ENCODE measurements around the gene SULT6B1. TPM values are rescaled to one million over a fixed set of nuclear protein-coding genes. Genes with fewer than 3 reads are reported as not detected.
A peak's percentile ranks its signal among the peaks of the same experiment; 100 is the strongest.

SULT6B1 gene
- total RNA-seq, 1 experiment from 2014 or later: not detected

DNA sequence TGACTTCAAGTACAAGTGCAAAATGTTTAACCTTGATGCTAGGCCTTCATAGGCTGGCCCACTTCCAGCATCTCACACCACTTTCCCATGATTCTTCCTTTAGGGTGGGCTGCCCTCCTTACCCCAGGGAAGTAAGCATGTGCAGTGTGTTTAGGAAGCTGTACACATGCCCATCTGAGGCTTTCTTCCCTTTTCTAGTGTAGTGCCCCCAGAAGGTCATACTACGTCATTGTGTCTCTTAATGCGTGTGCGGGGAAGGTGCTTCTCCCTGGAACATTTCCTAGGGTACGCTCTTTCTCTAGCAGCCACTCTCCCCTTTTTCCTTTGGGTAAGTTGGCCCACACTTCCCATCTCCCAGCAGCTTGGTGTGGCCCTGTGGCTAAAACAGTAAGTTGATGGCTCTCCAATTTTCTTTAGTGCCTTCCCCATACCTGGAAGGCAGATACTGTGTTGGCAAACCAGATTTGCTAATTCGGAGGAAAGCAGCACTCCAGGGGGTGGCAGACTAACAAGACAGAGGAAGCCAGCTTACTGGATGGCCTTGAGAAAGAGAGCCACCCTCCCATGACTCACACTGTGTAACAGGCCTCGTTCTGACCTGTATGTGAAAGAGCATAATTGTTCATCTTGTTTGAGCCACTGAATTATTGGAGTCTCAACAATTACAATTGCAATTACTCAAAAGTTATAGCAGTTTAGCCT lies 1.1 kb upstream of the SULT6B1 start:
- no peak overlapping the region for H4K91ac ChIP-seq (ENCODE audit: insufficient read length, low read depth, low read length)
- peak overlapping the region; percentile 12 to 91 (median 85); a peak in 6 of 7 replicates for H3K27ac Mint-ChIP-seq
- H3K9ac ChIP-seq (ENCODE audit: extremely low read depth, insufficient read length, low read length): no peak overlapping the region
- H3K9me3 Mint-ChIP-seq: no peaks in the 10 kb centered on the region
- H3K56ac ChIP-seq (ENCODE audit: insufficient read length, low read depth, low read length): no peak overlapping the region
- no peak overlapping the region for H2AK5ac ChIP-seq (ENCODE audit: insufficient read length, low read length)
- H3K4me1 ChIP-seq (ENCODE audit: insufficient read depth, low read length): peaks cover 12% of the 10 kb centered on the region; the same call in 1 of the 2 replicates
- H3K4me2 ChIP-seq (ENCODE audit: insufficient read depth, insufficient read length, low read length): no peak overlapping the region
- H3K27me3 ChIP-seq (ENCODE audit: insufficient read depth, low read length): no peaks in the 10 kb centered on the region
- peaks cover 57 to 58% of the 10 kb centered on the region in 2 experiments for H3K4me1 Mint-ChIP-seq
- no peaks in the 10 kb centered on the region for H3K79me1 ChIP-seq (ENCODE audit: insufficient read depth, low read depth, low read length, poor library complexity, severe bottlenecking)
- H4K8ac ChIP-seq (replicated peaks; ENCODE audit: insufficient read length, low read depth, low read length): no peak overlapping the region
- WGBS (ENCODE audit: extremely low coverage, insufficient read length, low lambda C conversion rate): no CpG with 5 or more reads among the region's 6 CpGs
- no peak overlapping the region for H3K23ac ChIP-seq (ENCODE audit: insufficient read length, low read depth, low read length)
- H3T11ph ChIP-seq (ENCODE audit: low read length): no peak overlapping the region
- peak overlapping the region; percentile 28 for H3K27ac ChIP-seq (ENCODE audit: insufficient read length, low read depth, low read length)
- no peak overlapping the region for H2BK120ac ChIP-seq (ENCODE audit: low read depth, low read length, poor library complexity, severe bottlenecking)
- no peaks in the 10 kb centered on the region for H3K27me3 Mint-ChIP-seq (ENCODE audit: low read depth)
- H3K9me3 ChIP-seq (ENCODE audit: control insufficient read depth, low read depth, low read length): no peaks in the 10 kb centered on the region
- DNase-seq: peak; percentile 82
- TF ChIP-seq CTCF (conservative IDR thresholded peaks at IDR 0.05): peak; percentile 47; the same call in 1 of the 3 replicates
- H2BK15ac ChIP-seq (ENCODE audit: low read depth, low read length): no peak overlapping the region
- H3K14ac ChIP-seq (ENCODE audit: insufficient read depth, low read length): no peak overlapping the region
- H3K36me3 Mint-ChIP-seq (ENCODE audit: insufficient read depth in 1 of 3, low read depth in 3 of 3): peaks cover 0 to 4% (median 0%) of the 10 kb centered on the region in 3 experiments; a peak in 1 of 7 replicates
- no peak overlapping the region for H2BK12ac ChIP-seq (ENCODE audit: insufficient read length, low read depth, low read length)
- H3K4ac ChIP-seq (ENCODE audit: low read depth, low read length): no peak overlapping the region
- H3K79me2 ChIP-seq (ENCODE audit: insufficient read depth, low read length): no peaks in the 10 kb centered on the region
- H3K4me3 Mint-ChIP-seq: 0 out of 5 replicates have a peak overlapping the region, but pooled peaks of 1 of the 2 experiments have one; percentile 31
- H4K5ac ChIP-seq (ENCODE audit: insufficient read length, low read depth, low read length): no peak overlapping the region
- H2BK5ac ChIP-seq (ENCODE audit: insufficient read length, low read length): no peak overlapping the region
- no peaks in the 10 kb centered on the region for H4K20me1 ChIP-seq (ENCODE audit: control insufficient read depth, insufficient read depth, insufficient read length)
- no peak overlapping the region for H2AFZ ChIP-seq (ENCODE audit: low read length)
- no peaks in the 10 kb centered on the region for H3K23me2 ChIP-seq (ENCODE audit: insufficient read length, low read depth, low read length, poor library complexity, severe bottlenecking)
- no peak overlapping the region for H3K18ac ChIP-seq (ENCODE audit: insufficient read length, low read depth, low read length)
- no peak overlapping the region for H2BK20ac ChIP-seq (ENCODE audit: low read depth, low read length, poor library complexity, severe bottlenecking)
